Activated T-cell treated with anti-CD3 and anti-CD28 coated beads for 4 hours (primary cell): ENCODE results near the gene IGFBP7.

ENCODE experiments used
- DNase-seq: peaks from one replicate; pipeline ENCODE4 v3.0.0-alpha.2; 2020

Gene IGFBP7

GRCh38 chr4:57109847-57110639 lies at the start of gene IGFBP7:
IGFBP7 (minus strand) TSS chr4:57110385; CDS start chr4:57110351, 34 bp downstream.
- DNase-seq = no peak

GRCh38 chr4:57159866-57160265 lies 49.7 kb upstream of the IGFBP7 start:
- DNase-seq = no peak

- no peak for DNase-seq
Measured at GRCh38 chr4:57158762-57159161, 48.6 kb upstream of the IGFBP7 start.

- no peak for DNase-seq
Measured at GRCh38 chr4:57158221-57158620, 48.0 kb upstream of the IGFBP7 start.

GRCh38 chr4:57157596-57158137 lies 47.5 kb upstream of the IGFBP7 start:
- no peak for DNase-seq

- no peak for DNase-seq
Measured at GRCh38 chr4:57156242-57156990, 46.2 kb upstream of the IGFBP7 start.

- DNase-seq = no peak
Measured at GRCh38 chr4:57154926-57155325, 44.7 kb upstream of the IGFBP7 start.

- DNase-seq = no peak
Measured at GRCh38 chr4:57154191-57154590, 44.0 kb upstream of the IGFBP7 start.

GRCh38 chr4:57153207-57153606 lies 43.0 kb upstream of the IGFBP7 start:
- DNase-seq = no peak

GRCh38 chr4:57151481-57151880 lies 41.3 kb upstream of the IGFBP7 start:
- no peak for DNase-seq

- DNase-seq = no peak
Measured at GRCh38 chr4:57149833-57150232, 39.6 kb upstream of the IGFBP7 start.

GRCh38 chr4:57148831-57149505 lies 38.8 kb upstream of the IGFBP7 start:
- DNase-seq = no peak

- no peak for DNase-seq
Measured at GRCh38 chr4:57148177-57148576, 38.0 kb upstream of the IGFBP7 start.

- no peak for DNase-seq
Measured at GRCh38 chr4:57147335-57148060, 37.3 kb upstream of the IGFBP7 start.

- no peak for DNase-seq
Measured at GRCh38 chr4:57146444-57146843, 36.3 kb upstream of the IGFBP7 start.

- no peak for DNase-seq
Measured at GRCh38 chr4:57144466-57144865, 34.3 kb upstream of the IGFBP7 start.

GRCh38 chr4:57139783-57140182 lies 29.6 kb upstream of the IGFBP7 start:
- DNase-seq = no peak

- DNase-seq = no peak
Measured at GRCh38 chr4:57137261-57137660, 27.1 kb upstream of the IGFBP7 start.

- DNase-seq = no peak
Measured at GRCh38 chr4:57136281-57136680, 26.1 kb upstream of the IGFBP7 start.

- no peak for DNase-seq
Measured at GRCh38 chr4:57132743-57133137, 22.6 kb upstream of the IGFBP7 start.

- no peak for DNase-seq
Measured at GRCh38 chr4:57131849-57132742, 21.9 kb upstream of the IGFBP7 start.

GRCh38 chr4:57129477-57129876 lies 19.3 kb upstream of the IGFBP7 start:
- DNase-seq = no peak
